ENCODE measurements around the gene ROBO2.

- no peak for TF ChIP-seq CTCF (IDR thresholded peaks at IDR 0.05)
- no peak for TF ChIP-seq EP300 (IDR thresholded peaks at IDR 0.05)
- TF ChIP-seq POLR2A (IDR thresholded peaks at IDR 0.05) = no peak
- no peak for TF ChIP-seq POLR2AphosphoS5 (IDR thresholded peaks at IDR 0.05)
These were observed 31.9 kb downstream of the ROBO2 start for GRCh38 chr3:77071809-77072208.
